ENCODE data around the gene ZNRF3.

DNA sequence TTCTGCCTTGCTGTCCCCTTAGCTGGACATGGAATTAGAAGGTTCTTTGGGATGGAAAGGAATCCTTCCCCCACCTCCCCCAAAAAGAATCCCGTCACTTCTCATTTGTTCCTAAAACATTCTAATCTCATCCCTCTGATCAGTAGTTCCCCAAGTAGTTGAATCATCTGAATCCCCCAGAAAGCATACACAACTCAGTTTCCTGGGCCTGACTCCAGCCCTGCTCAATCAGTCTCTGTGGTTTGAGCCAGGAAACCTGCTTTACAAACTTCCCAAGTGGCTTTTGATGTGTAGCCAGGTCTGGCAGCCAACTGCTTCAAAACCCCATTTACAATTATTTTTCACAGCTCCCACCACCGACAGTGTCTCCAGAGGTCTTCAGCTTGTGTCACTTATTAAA is 158.0 kb downstream of the ZNRF3 start:
- TF ChIP-seq, protein P1, sequence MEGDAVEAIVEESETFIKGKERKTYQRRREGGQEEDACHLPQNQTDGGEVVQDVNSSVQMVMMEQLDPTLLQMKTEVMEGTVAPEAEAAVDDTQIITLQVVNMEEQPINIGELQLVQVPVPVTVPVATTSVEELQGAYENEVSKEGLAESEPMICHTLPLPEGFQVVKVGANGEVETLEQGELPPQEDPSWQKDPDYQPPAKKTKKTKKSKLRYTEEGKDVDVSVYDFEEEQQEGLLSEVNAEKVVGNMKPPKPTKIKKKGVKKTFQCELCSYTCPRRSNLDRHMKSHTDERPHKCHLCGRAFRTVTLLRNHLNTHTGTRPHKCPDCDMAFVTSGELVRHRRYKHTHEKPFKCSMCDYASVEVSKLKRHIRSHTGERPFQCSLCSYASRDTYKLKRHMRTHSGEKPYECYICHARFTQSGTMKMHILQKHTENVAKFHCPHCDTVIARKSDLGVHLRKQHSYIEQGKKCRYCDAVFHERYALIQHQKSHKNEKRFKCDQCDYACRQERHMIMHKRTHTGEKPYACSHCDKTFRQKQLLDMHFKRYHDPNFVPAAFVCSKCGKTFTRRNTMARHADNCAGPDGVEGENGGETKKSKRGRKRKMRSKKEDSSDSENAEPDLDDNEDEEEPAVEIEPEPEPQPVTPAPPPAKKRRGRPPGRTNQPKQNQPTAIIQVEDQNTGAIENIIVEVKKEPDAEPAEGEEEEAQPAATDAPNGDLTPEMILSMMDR (IDR thresholded peaks at IDR 0.05), result no peak
- TF ChIP-seq EZH2phosphoT487 (IDR thresholded peaks at IDR 0.05), result no peak
